AG20443 (cell line): Measurements from ENCODE around the gene SPEM3.

Experiments used
- DNase-seq: peaks from one replicate; pipeline ENCODE4 v3.0.0; 2012; ENCODE audit warnings: low spot score, mixed read lengths

Gene SPEM3

GRCh38 chr17:7428557-7428956, at the start of gene SPEM3:
Gene SPEM3 (plus strand): TSS chr17:7428857. CDS start chr17:7428903, 46 bp downstream.
- no peak for DNase-seq

DNA sequence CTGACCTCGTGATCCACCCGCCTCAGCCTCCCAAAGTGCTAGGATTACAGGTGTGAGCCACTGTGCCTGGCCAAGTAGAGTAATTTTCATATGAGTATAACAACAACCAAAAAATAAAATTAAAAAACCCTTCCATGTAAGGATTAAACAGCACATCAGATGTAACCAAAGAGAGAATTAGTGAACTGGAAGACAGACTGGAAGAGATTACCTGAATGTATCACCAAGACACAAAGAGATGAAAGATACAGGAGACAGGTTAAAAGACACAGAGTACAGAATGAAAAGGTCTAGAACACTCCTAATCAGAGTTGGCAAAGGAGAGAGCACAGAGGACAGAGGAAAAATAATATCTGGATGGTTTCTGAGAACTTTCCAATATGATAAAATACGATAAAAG, 49.5 kb upstream of the SPEM3 start:
- no peak for DNase-seq

- DNase-seq: peak; percentile 82
Observed at GRCh38 chr17:7380321-7380720, 48.3 kb upstream of the SPEM3 start.

DNA sequence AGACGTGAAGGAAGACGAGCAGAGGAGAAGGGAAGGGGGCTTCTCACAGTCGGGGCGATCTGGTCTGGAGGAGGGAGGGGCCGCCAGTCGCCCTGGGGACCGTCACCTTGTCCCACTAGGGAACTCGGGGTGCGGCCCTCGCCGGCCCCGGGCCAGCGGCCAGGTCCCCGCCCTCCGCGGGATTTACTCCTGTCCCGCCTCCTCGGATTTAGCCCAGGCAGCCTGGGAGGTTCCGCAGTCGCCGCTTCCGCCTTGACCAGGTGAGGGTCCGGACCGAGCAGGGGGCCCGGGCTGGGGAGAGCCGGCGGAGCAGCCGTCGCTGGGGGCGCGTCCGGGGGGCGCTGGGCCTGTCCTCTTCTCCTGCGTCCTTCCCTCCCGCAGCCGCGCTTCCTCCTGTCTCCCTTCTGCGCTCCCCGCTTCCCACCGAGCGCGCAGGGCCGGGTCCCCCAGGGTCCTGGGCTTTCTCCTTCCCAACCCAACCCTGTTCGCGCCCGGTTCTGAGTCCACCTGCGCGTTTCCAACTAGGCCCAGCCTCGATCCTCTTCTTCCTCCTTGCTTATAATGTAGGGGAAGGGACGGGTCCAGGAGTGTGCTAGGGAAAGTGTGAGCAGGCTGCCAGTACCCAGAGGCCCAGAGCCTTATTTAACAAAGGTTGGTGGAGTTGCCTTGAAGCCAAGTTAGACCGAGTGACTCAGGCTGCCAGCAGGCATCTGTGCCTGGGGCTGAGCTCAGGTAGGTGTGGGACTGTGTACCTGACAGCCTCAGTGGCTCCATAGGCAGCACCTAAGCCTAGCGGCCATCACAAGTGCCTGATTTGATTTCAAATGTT, 47.6 kb upstream of the SPEM3 start, which contains the start of gene TNK1:
TNK1 (plus strand) TSS at position 235 of the 829 bp plus-strand sequence. CDS start 1,838 bp downstream, outside the sequence.
- peak; percentile 69 for DNase-seq

DNA sequence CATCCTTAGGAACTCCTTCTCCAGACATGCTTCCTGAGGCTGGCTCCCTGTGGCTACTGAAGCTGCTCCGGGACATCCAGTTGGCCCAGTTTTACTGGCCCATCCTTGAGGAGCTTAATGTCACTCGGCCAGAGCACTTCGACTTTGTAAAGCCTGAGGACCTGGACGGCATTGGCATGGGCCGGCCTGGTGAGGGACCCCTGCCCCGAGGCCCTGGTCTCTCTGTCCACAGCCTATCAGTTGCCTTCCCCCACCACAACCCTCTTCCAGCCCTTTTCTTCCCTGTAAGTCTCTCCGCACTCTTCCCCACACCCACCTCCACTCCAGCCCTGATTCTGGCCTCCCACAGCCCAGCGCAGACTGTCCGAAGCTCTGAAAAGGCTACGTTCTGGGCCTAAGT, 45.8 kb upstream of the SPEM3 start:
- no peak for DNase-seq

- no peak for DNase-seq
Observed at GRCh38 chr17:7383371-7383741, 45.3 kb upstream of the SPEM3 start.

GRCh38 chr17:7383742-7384488, 44.7 kb upstream of the SPEM3 start:
- peak; percentile 73 for DNase-seq

DNA sequence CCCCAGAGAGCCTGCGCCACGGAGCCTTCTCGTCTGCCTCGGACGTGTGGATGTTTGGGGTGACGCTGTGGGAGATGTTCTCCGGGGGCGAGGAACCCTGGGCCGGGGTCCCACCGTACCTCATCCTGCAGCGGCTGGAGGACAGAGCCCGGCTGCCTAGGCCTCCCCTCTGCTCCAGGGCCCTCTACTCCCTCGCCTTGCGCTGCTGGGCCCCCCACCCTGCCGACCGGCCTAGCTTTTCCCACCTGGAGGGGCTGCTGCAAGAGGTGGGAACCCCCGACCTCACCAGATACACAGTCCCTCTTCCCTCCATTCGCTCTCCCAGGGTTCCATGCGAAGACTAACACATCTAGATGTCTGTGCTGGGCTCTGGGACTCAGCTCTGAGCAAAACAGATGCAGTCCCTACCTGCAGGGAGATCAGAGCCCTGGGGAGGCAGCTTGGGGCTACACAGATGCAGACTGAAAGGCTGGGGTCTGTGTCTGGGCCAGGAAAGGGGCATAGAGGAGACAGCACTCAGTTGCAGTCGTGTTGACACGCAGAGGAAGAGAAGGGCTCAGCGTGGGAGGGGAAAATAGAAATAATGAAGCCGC, 44.1 kb upstream of the SPEM3 start:
- no peak for DNase-seq

DNA sequence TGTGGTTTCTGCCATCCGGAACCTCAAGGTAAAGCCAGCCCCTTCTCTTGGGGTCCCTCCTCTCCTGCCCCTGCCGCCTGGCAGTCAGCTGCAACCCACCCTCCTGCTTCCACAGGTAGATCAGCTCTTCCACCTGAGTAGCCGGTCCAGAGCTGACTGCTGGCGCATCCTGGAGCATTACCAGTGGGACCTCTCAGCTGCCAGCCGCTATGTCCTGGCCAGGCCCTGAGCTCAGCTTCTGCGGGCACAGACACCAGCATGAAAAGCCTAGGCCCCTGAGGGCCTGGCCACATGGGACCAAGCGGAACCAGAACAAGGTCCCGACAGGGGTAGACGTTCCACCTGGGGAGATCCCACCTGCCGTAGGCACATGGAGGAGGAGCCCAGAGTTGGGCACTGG, 39.8 kb upstream of the SPEM3 start:
- no peak for DNase-seq

- DNase-seq: no peak
Observed at GRCh38 chr17:7389924-7390910, 38.4 kb upstream of the SPEM3 start.

DNA sequence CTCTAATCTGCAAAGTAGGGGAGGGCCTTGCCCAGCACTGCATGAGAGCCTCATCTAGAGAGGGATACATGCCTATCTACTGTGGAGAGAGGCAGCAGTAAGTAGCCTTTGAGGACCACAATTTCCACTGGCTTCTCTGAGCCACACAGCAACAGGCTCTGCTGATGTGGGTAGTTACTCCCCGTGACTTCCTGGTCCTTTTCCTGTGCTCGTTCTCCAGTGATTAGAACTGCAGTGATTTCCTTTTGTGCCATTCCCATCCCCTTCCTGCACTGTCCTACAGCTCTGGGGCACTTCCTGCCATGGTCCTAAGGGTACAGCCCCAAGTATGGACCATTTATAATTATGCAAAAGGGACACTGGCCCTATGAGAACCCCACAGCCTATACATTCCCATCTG, 37.4 kb upstream of the SPEM3 start:
- DNase-seq: no peak

GRCh38 chr17:7392696-7393612, 35.7 kb upstream of the SPEM3 start:
- DNase-seq: no peak

DNA sequence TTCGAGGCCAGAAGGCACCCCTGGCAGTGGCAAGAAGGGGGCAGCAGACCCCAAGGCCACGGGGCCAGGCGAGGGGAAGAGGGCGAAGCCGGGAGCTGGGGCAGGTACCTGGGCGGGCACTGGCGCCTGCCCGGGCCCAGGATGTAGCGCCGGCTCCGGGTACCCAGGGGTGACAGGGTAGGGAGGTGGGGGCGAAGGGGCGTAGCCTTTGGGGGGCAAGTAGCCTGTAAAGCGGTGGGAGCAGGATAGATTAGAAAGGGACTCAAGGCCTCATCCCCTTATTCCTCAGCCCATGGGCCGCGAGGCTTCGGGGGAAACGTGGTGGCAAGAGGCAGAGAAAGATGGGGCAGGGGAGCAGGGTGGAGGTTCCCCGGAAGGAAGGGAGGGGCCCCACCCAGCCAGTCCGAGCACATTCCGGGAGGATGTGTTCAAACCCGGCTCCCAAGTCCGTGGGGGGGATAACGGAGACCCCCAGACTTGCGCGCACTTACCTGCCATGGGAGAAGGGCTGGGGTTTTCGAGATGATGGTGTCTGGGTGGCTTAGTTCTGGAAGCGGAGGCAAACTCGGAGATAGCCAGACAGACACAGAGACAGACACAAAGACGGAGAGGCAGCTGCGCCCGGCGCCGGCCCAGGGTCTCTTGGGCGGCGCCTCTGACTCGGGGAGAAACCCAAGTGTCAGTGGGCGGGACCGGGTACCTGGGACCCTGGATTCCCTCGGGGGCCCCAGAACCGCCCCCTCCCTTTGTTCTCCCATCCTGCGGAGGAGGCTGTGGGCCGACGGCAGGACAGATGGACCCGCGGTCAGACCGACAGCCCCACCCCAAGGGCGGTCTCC, 34.8 kb upstream of the SPEM3 start:
- peak; percentile 47 for DNase-seq

GRCh38 chr17:7394452-7395191, 34.0 kb upstream of the SPEM3 start, which contains the start of gene PLSCR3:
Gene PLSCR3 (minus strand): TSS chr17:7394525. CDS start chr17:7394110, 415 bp downstream.
- peak; percentile 96 for DNase-seq

GRCh38 chr17:7396147-7396546, 32.5 kb upstream of the SPEM3 start:
- no peak for DNase-seq

- DNase-seq: no peak
Observed at GRCh38 chr17:7398612-7399011, 30.0 kb upstream of the SPEM3 start.

- peak; percentile 36 for DNase-seq
Observed at GRCh38 chr17:7403043-7403726, 25.5 kb upstream of the SPEM3 start.

DNA sequence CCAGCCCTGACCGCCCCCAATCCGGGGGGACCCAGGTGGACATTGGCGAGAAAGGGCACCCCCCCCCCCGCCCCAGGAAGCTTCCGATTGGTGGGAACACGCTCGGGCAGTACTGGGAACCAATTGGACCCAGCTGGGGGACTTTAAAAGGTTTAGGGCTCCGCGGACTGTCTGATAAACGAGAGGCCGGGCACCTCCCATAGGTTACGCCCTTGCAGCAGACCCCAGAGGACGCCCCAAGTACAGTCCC, 25.0 kb upstream of the SPEM3 start:
- peak; percentile 78 for DNase-seq
